Prostate gland (tissue), 2 donors: ENCODE results near the gene DDX54.

Experiments used
- CTCF ChIP-seq, 4 experiments: fragments of 200-600 bp in 2 of 4; fragments of 450-650 bp in 2 of 4; sonication (generic) in 2 of 4; IDR thresholded peaks; 1 replicate in 3 of 4; 2 replicates in 1 of 4; pipeline ENCODE4 v1.5.1; 2016 to 2019; ENCODE audit warnings: antibody characterized with exemption in 4 of 4, mild to moderate bottlenecking in 2 of 4, moderate library complexity in 2 of 4
- POLR2A ChIP-seq: fragments of 450-650 bp; IDR thresholded peaks from one replicate; pipeline ENCODE4 v1.6.1; 2016; ENCODE audit warnings: antibody characterized with exemption, mild to moderate bottlenecking

GRCh38 chr12:113211160-113211559 lies 25.9 kb upstream of the DDX54 start:
- no peak for TF ChIP-seq CTCF (IDR thresholded peaks at IDR 0.05)
- TF ChIP-seq POLR2A = no peak
